Activated CD8-positive, alpha-beta T cell treated with anti-CD3 and anti-CD28 coated beads for 36 hours (primary cell): ENCODE results near the gene TCN1. TPM values are rescaled to one million over a fixed set of nuclear protein-coding genes. Genes with fewer than 3 reads are reported as not detected.
A peak's percentile ranks its signal among the peaks of the same experiment; 100 is the strongest.
"Not testable (repeated sequence)": the region's sequence is repeated elsewhere in the genome, so short reads cannot be mapped to it uniquely, and the experiment has no call there.

ENCODE experiments used
- ATAC-seq: fragments of 200-7000 bp; cut with Tn5 transposase; one replicate; pipeline ENCODE4 v1.10.0; 2021; ENCODE audit warnings: mild to moderate bottlenecking, moderate library complexity
- CTCF ChIA-PET: fragments of 350-600 bp; sonication (Branson Sonifier 250); formaldehyde crosslinking; loops from one replicate; lab custom pipeline; 2021; ENCODE audit warnings: antibody characterized with exemption; lab: Charles Lee
- POLR2A ChIA-PET: fragments of 350-600 bp; sonication (Branson Sonifier 250); formaldehyde crosslinking; loops from one replicate; lab custom pipeline; 2021; ENCODE audit warnings: antibody characterized with exemption; lab: Charles Lee
- DNase-seq: peaks from one replicate; pipeline ENCODE4 v3.0.0-alpha.2; 2020
- H3K27ac Mint-ChIP-seq: one replicate; pipeline ENCODE4 v1.8.0; 2021; ENCODE audit warnings: mild to moderate bottlenecking, mixed read lengths
- H3K27me3 Mint-ChIP-seq: one replicate; pipeline ENCODE4 v1.8.0; 2021; ENCODE audit warnings: mixed read lengths
- H3K36me3 Mint-ChIP-seq: one replicate; pipeline ENCODE4 v1.8.0; 2021; ENCODE audit warnings: low read depth, mixed read lengths
- H3K4me1 Mint-ChIP-seq: one replicate; pipeline ENCODE4 v1.8.0; 2021; ENCODE audit warnings: low read depth, mixed read lengths
- H3K4me3 Mint-ChIP-seq: one replicate; pipeline ENCODE4 v1.8.0; 2021; ENCODE audit warnings: mild to moderate bottlenecking, moderate library complexity, mixed read lengths
- H3K9me3 Mint-ChIP-seq: one replicate; pipeline ENCODE4 v1.8.0; 2021; ENCODE audit warnings: mixed read lengths
- CTCF ChIP-seq: fragments of 200-600 bp; IDR thresholded peaks from one replicate; pipeline ENCODE4 v1.8.0; 2022; ENCODE audit warnings: antibody characterized with exemption, mild to moderate bottlenecking
- intact Hi-C: fragments of 100-400 bp; cut with micrococcal nuclease; formaldehyde crosslinking; loops from one replicate; pipeline ENCODE4 v1.10.0; 2022
- total RNA-seq, 2 experiments: library from RNA; stranded (reverse); gene quantifications; one replicate each; pipeline ENCODE4 v1.2.3, GENCODE V29; 2021

TCN1 gene
- total RNA-seq, 2 experiments from 2014 or later: not detected

GRCh38 chr11:59839615-59840014, 26.7 kb downstream of the TCN1 start:
- ATAC-seq (no peak), DNase-seq (no peak)
- Mint-ChIP-seq H3K27me3 (peaks cover 3% of the 10 kb centered on the region), H3K27ac (no peak overlapping the region), H3K4me1 (no peaks in the 10 kb centered on the region), H3K36me3 (no peaks in the 10 kb centered on the region), H3K9me3 (no peaks in the 10 kb centered on the region), H3K4me3 (no peak overlapping the region)
- intact Hi-C loops: no loop called here
- POLR2A ChIA-PET: no interaction called here
- CTCF ChIA-PET: no interaction called here
- no peak for TF ChIP-seq CTCF

GRCh38 chr11:59833602-59834001, 32.7 kb downstream of the TCN1 start:
- H3K36me3 Mint-ChIP-seq: no peaks in the 10 kb centered on the region
- CTCF ChIA-PET: no interaction called here

GRCh38 chr11:59829358-59829757, 36.9 kb downstream of the TCN1 start:
- no peak overlapping the region for H3K27ac Mint-ChIP-seq
- no peak for TF ChIP-seq CTCF
- intact Hi-C loops: no loop called here
- ChIA-PET POLR2A (no interaction called here), CTCF (no interaction called here)
- no peak overlapping the region for H3K4me3 Mint-ChIP-seq
- DNase-seq (no peak), ATAC-seq (no peak)
- peaks cover 4% of the 10 kb centered on the region for H3K27me3 Mint-ChIP-seq
- H3K4me1 Mint-ChIP-seq: peaks cover 5% of the 10 kb centered on the region
- H3K36me3 Mint-ChIP-seq: no peaks in the 10 kb centered on the region
- no peaks in the 10 kb centered on the region for H3K9me3 Mint-ChIP-seq

More at GRCh38 chr11:59833602-59834001, 32.7 kb downstream of the TCN1 start:
- Mint-ChIP-seq H3K9me3 (no peaks in the 10 kb centered on the region), H3K27me3 (peaks cover 3% of the 10 kb centered on the region), H3K27ac (no peak overlapping the region), H3K4me3 (no peak overlapping the region), H3K4me1 (peaks cover 5% of the 10 kb centered on the region)
- no peak for TF ChIP-seq CTCF
- DNase-seq: no peak
- intact Hi-C loops: no loop called here
- no peak for ATAC-seq
- POLR2A ChIA-PET: no interaction called here

GRCh38 chr11:59822989-59823566, 43.2 kb downstream of the TCN1 start:
- H3K4me3 Mint-ChIP-seq: no peak overlapping the region
- POLR2A ChIA-PET: no interaction called here
- peak; percentile 76 for ATAC-seq
- no peaks in the 10 kb centered on the region for H3K9me3 Mint-ChIP-seq
- DNase-seq: peak; percentile 54
- TF ChIP-seq CTCF: peak; percentile 67
- peaks cover 4% of the 10 kb centered on the region for H3K27me3 Mint-ChIP-seq
- CTCF ChIA-PET: interaction anchor here (0.6 to 1.2 kb wide), 6 partner anchors 9 to 307 kb away, joined by 3 to 7 read pairs (median 3); no protein-coding TSS in a partner anchor
- intact Hi-C loops: loop anchor here (5.0 kb wide), 1 partner anchor 94 kb away; no protein-coding TSS in a partner anchor
- H3K36me3 Mint-ChIP-seq: no peaks in the 10 kb centered on the region
- peaks cover 8% of the 10 kb centered on the region for H3K4me1 Mint-ChIP-seq
- H3K27ac Mint-ChIP-seq: no peak overlapping the region

GRCh38 chr11:59818572-59818971, 47.7 kb downstream of the TCN1 start:
- Mint-ChIP-seq H3K27ac (no peak overlapping the region), H3K27me3 (no peaks in the 10 kb centered on the region), H3K9me3 (no peaks in the 10 kb centered on the region), H3K36me3 (no peaks in the 10 kb centered on the region), H3K4me3 (no peak overlapping the region), H3K4me1 (peaks cover 11% of the 10 kb centered on the region)
- intact Hi-C loops: no loop called here
- ChIA-PET CTCF (no interaction called here), POLR2A (no interaction called here)
- no peak for TF ChIP-seq CTCF
- no peak for DNase-seq
- ATAC-seq: no peak

GRCh38 chr11:59816434-59816833, 49.9 kb downstream of the TCN1 start:
- POLR2A ChIA-PET, H3K36me3 Mint-ChIP-seq, ATAC-seq, H3K4me3 Mint-ChIP-seq, H3K9me3 Mint-ChIP-seq, H3K27me3 Mint-ChIP-seq, intact Hi-C loops, H3K27ac Mint-ChIP-seq, DNase-seq: not testable (repeated sequence)
- H3K4me1 Mint-ChIP-seq: peaks cover 10% of the 10 kb centered on the region
- CTCF ChIA-PET: interaction anchor here (1.2 kb wide), 2 partner anchors 103 to 279 kb away, joined by 3 read pairs; no protein-coding TSS in a partner anchor
